NCI-H82 (cell line): ENCODE measurements around the gene SDHA.
A peak's percentile ranks its signal among the peaks of the same experiment; 100 is the strongest.

Experiments
- DNase-seq: peaks from one replicate; lab custom pipeline; 2025; lab: John Stamatoyannopoulos, UW

SDHA gene

DNA sequence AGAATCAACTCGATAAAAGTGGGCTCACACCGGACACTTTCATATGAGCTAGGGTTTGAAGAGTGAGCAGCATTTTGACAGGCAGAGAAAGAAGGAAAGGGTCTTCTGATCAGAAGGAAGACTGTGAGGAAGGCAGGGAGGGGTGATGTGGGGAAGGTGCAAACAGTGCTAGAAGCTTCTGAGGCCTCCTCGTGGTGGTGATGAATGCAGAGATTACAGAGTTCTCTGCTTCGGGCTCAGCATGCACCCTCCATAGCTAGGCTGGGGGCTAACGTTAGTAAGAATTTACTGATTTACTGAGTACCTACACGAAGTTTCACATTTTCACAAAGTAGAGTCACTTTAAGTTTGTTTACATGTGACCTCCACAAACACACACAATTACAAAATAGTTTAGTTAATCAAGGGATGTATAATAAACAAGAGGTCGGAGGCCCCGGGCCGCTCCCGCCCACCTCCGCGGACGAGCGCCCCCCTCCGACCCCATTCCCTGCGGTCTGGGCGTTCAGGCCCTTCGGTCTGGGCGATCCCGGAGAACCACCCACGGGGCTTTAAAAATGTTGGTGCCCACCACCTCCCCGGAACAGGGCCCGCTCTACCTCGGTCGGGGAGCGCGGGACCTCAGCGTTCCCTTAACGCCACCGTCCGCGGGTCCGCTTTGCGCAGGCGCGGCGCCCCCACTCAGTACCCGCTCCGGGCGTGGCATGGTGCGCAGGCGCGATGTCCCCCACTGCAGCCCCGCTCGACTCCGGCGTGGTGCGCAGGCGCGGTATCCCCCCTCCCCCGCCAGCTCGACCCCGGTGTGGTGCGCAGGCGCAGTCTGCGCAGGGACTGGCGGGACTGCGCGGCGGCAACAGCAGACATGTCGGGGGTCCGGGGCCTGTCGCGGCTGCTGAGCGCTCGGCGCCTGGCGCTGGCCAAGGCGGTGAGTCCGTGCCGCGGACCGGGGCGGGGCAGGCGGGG is at the start of gene SDHA, which contains the start of gene CCDC127:
Gene SDHA, plus strand, starts transcription at position 827 of the 963 bp plus-strand sequence. Its CDS starts 36 bp downstream, at position 863.
Gene CCDC127, minus strand, starts transcription at position 660 of the 963 bp plus-strand sequence. CDS start 1,304 bp downstream, outside the sequence.
- peak; percentile 92 for DNase-seq

DNA sequence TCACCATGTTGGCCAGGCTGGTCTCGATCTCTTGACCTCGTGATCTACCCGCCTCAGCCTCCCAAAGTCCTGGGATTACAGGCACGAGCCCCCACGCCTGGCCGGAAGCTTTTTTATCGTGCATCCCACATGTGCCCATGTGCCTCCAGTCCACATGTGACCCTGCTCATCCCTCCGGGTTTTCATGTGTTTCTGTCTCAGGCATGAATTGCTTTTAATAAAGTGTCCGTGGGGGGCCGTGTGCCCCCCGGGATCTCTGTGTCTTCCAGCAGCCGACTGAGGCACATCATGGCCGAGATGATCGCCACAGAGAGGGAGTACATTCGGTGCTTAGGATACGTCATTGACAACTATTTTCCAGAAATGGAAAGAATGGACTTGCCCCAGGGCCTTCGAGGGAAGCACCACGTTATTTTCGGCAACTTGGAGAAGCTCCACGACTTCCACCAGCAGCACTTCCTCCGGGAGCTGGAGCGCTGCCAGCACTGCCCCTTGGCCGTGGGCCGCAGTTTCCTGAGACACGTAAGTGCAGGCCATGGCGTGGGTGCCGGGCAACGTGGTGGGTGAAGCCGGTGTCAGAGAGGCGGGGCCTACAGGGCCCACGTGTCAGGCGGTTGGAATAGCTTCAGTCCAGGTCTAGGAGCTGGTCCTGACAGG is 48.9 kb upstream of the SDHA start:
- no peak for DNase-seq

- DNase-seq: no peak
These were observed 48.4 kb upstream of the SDHA start for GRCh38 chr5:169728-170094.

- DNase-seq: no peak
These were observed 46.9 kb upstream of the SDHA start for GRCh38 chr5:170971-171800.

DNA sequence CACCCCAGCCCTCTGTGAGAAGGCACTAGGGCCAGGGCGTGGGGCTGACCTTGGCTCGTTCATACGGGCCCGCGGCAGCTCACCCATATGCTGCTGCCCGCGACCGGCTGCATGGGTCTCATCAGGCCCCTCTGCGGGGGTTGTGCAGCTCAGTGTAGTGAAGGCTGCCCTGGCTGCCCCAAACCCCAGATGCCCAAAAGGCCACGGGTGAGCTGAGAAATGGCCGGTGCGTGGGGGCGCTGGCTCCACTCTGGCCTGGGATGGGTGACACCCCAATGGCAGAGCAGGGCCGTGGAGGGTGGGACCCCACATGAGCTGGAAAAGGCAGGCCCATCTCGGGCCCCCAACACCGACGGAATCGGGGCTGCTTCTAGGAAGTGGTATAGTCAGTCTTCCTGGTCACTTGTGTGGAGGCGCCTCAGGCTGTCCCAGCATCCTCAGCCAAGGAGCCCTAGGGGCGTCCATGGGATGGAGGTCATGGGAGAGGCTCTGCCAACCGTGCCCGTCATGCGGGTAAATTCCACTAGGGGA is 46.3 kb upstream of the SDHA start:
- DNase-seq: no peak

DNA sequence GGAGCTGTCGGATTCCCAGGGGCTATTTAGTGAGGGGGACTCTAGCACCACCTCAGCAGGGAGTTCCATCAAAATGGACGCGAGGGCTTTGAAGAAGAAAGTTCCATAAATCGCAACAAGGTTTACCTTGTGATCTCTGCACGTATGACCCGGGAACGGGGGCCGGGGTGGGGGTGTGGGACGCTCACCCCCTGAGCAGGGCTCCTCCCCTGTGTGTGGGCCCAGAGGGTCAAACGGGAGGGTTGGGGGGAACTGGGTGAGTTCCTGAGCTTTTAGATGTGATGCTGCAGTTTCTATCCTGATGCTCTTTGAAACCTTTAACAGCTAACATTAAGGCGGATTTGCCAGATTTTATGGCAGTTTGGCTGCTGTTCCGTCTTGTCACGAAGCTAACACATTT is 45.7 kb upstream of the SDHA start:
- DNase-seq: no peak

GRCh38 chr5:172841-173251 is 45.3 kb upstream of the SDHA start:
- DNase-seq: no peak

- no peak for DNase-seq
These were observed 44.5 kb upstream of the SDHA start for GRCh38 chr5:173392-174290.

DNA sequence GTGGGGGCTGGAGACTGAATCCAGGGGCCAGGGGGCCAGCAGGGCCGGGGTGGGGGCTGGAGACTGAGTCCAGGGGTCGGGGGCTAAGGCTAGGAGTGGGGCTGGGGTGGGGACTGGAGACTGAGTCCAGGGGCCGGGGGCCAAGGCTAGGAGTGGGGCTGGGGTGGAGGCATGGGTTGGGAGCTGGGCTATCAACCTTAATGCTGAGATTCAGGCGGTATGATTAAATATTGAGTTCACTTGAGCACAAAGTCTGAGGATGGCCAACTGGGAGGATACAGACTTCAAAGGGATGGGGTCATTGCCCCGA is 43.9 kb upstream of the SDHA start:
- no peak for DNase-seq

DNA sequence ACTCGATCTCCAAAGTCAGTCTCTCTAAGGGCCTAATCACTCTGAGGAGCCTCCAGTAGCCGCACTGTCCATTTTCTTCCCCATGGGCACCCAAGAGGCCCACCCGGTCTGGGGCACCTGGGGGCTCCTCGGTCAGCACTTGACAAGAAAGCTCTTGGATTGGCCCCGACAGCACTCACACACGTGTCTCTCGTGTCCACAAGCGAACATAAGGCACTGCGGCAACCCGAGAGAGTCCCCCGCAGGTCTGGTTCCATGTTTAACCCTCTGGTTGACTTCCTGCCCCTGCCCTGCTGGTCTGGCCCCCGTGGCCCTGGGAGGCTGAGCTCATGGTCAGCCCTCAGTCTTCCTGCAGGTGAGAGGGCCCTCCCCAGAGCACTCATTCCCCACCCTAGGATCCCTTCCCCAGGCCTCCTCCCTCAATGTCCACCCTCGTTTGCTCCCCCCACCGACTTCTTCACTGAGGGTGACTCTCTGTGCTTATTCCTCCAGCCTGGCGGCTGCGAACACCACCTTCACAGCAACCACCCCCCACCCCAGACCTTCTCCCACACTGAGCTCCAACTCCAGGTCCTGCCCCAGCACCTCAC is 43.1 kb upstream of the SDHA start:
- DNase-seq: no peak

- no peak for DNase-seq
These were observed 41.8 kb upstream of the SDHA start for GRCh38 chr5:176296-176823.

- no peak for DNase-seq
These were observed 40.0 kb upstream of the SDHA start for GRCh38 chr5:178110-178509.

- DNase-seq: no peak
These were observed 38.7 kb upstream of the SDHA start for GRCh38 chr5:179401-179800.

DNA sequence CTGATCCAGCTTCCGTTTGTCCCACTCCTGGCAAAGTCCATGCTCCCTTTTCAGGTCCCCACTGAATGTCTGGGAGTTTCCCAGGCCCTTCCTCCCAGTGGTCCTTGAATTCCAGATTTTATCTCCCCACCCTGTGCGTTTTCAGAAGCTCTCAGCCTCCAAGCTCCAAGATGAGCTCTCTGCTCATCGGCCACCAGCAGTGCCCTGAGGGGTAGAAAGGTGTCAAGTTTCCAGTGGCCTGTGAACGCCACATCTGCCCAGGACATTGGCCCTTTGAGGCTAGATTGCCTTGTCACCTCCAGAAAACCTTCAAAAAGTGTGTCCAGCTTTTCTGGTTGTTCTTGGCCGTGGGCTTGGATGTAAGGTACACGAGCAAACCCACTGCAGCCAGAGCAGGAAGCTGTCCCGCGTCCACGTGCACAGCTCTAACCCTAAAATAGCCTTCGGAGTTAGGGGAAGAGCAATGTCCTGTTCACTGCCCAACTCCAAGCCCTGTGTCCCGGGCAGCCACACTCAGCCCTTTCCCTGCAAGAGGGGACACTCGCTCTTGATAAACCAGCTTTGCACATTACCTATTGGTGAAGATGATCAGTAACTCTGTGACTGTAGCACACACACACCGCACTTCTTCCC is 37.7 kb upstream of the SDHA start:
- no peak for DNase-seq

- DNase-seq: no peak
These were observed 37.0 kb upstream of the SDHA start for GRCh38 chr5:181160-181559.

- no peak for DNase-seq
These were observed 36.6 kb upstream of the SDHA start for GRCh38 chr5:181566-181965.

DNA sequence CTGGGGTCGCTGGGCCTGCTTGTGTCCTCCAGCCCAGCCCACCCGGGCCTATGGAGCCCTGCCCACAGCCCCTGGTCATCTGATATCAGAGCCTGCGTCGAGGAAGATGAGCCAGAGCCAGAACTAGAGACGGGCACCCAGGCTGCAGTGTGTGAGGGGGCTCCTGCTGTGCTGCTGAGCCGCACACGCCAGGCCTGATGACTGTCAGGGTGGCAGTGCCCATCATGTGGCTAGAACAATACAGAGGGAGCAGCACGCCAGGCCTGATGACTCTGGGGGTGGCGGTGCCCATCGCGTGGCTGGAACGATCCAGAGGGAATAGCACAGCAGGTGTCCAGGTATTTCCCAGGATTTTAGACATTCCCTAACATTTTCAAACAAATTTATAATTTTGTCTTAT is 36.0 kb upstream of the SDHA start:
- no peak for DNase-seq

DNA sequence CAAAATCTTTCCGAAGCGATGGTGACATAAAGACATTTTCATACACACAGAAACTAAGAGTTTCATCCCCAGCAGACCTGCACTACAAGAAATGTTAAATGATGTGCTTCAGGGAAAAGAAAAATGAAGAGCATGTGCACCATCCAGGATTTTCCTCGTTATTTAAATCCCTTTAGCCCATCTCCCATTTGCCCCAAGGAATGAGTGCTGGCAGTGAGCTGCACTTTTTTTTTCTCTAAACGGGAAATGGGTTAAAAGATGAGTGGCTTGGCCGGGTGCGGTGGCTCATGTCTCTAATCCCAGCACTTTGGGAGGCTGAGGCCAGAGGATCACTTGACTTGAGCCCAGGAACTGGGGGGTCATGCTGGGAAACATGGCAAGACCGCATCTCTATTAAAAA is 33.6 kb upstream of the SDHA start:
- DNase-seq: no peak

DNA sequence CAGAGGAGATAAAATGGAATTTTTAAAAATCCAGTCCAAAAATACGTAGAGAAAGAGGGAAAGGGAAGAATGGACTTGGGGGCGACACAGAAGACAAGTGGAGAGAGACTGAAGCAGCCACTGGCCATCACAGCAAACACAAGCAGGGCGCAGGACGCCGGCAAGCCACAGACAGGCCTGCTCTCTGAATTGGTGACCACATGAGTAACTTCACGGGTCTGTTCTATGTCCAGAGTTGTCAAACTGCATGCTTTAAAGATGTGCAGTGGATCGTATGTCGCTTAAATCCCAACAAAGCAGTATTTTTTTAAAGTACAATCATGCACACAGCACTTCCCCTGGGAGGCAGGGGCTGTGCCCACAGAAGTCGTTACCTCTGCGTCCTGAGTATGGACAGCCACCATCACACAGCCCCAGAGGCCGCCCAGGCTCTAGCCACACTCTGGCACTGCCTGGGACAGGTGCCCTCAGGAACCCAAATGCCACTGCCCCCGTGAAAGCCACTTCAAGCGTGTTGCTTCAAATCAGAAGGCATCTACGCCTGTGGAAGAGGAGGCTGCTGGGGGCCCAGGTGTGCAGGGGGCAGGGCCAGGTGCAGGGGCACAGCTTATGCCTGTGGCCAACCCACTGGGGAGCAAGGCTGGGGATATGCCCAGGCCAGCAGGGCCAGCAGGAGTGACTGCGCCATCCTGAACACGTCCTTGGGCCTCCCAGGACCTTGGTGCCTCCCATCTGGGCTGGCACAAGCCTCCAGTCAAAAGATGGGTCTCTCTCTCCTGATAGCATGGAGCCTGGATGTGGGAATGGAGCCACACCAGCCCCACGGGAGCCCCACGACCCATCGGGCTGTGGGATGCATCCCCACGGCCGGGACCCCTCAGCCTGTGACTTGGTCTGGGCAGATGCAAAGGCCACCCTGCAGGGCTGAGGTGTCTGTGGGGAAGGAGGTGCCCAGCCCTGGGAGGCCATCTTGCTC is 32.7 kb upstream of the SDHA start:
- DNase-seq: no peak
